ENCODE measurements around the gene RASA2. TPM values are rescaled to one million over a fixed set of nuclear protein-coding genes. Genes with fewer than 3 reads are reported as not detected.

RASA2 gene
- total RNA-seq, 1 donor from 2014 or later, result 34.2 TPM

- DNase-seq (ENCODE audit: low spot score), result no peak
Measured at GRCh38 chr3:141643391-141643790, 156.6 kb downstream of the RASA2 start.

GRCh38 chr3:141643796-141644195 lies 157.0 kb downstream of the RASA2 start:
- no peak for DNase-seq (ENCODE audit: low spot score)

- peak; percentile 65 for DNase-seq (ENCODE audit: low spot score)
Measured at GRCh38 chr3:141644931-141645330, 158.1 kb downstream of the RASA2 start.

GRCh38 chr3:141646760-141647561 lies 160.1 kb downstream of the RASA2 start:
- peak; percentile 48 for DNase-seq (ENCODE audit: low spot score)

GRCh38 chr3:141647562-141647915 lies 160.7 kb downstream of the RASA2 start:
- DNase-seq (ENCODE audit: low spot score), result no peak

- DNase-seq (ENCODE audit: low spot score), result no peak
Measured at GRCh38 chr3:141648055-141648910, 161.5 kb downstream of the RASA2 start.

- no peak for DNase-seq (ENCODE audit: low spot score)
Measured at GRCh38 chr3:141649871-141650270, 163.0 kb downstream of the RASA2 start.

GRCh38 chr3:141650783-141651182 lies 164.0 kb downstream of the RASA2 start:
- no peak for DNase-seq (ENCODE audit: low spot score)

- DNase-seq (ENCODE audit: low spot score), result no peak
Measured at GRCh38 chr3:141651409-141651808, 164.6 kb downstream of the RASA2 start.

GRCh38 chr3:141652349-141652748 lies 165.5 kb downstream of the RASA2 start:
- no peak for DNase-seq (ENCODE audit: low spot score)

GRCh38 chr3:141653847-141654246 lies 167.0 kb downstream of the RASA2 start:
- no peak for DNase-seq (ENCODE audit: low spot score)

- DNase-seq (ENCODE audit: low spot score), result no peak
Measured at GRCh38 chr3:141655801-141656200, 169.0 kb downstream of the RASA2 start.

GRCh38 chr3:141656771-141657170 lies 169.9 kb downstream of the RASA2 start:
- DNase-seq (ENCODE audit: low spot score), result no peak

- DNase-seq (ENCODE audit: low spot score), result no peak
Measured at GRCh38 chr3:141657516-141657915, 170.7 kb downstream of the RASA2 start.

- DNase-seq (ENCODE audit: low spot score), result peak; percentile 58
Measured at GRCh38 chr3:141659821-141660613, 173.2 kb downstream of the RASA2 start.

GRCh38 chr3:141660614-141660947 lies 173.8 kb downstream of the RASA2 start:
- DNase-seq (ENCODE audit: low spot score), result no peak

- no peak for DNase-seq (ENCODE audit: low spot score)
Measured at GRCh38 chr3:141661229-141662196, 174.7 kb downstream of the RASA2 start.

- no peak for DNase-seq (ENCODE audit: low spot score)
Measured at GRCh38 chr3:141663993-141664392, 177.2 kb downstream of the RASA2 start.

Data from ureter (tissue), 1 donor.